Body of pancreas (tissue), 4 donors: Measurements from ENCODE around the gene DLGAP1.

ENCODE experiments used
- CTCF ChIP-seq, 7 experiments: fragments of 450-650 bp in 4 of 7; fragments of 200-600 bp in 3 of 7; sonication (generic) in 3 of 7; IDR thresholded peaks; one replicate each; pipeline ENCODE4 v1.5.1; 2016 to 2019; ENCODE audit warnings: antibody characterized with exemption in 7 of 7
- POLR2A ChIP-seq, 3 donors: fragments of 450-650 bp; IDR thresholded peaks; one replicate each; pipeline ENCODE4 v1.6.1; 2016; ENCODE audit warnings: antibody characterized with exemption in 3 of 3, mild to moderate bottlenecking in 2 of 3

- no peak for TF ChIP-seq CTCF (IDR thresholded peaks at IDR 0.05)
- no peak for TF ChIP-seq POLR2A (IDR thresholded peaks at IDR 0.05)
These were observed 739.7 kb downstream of the DLGAP1 start for GRCh38 chr18:3715231-3716080.
